ENCODE results near the gene TSPAN32. TPM values are rescaled to one million over a fixed set of nuclear protein-coding genes. Genes with fewer than 3 reads are reported as not detected.
"Not testable (repeated sequence)": the region's sequence is repeated elsewhere in the genome, so short reads cannot be mapped to it uniquely, and the experiment has no call there.

Gene TSPAN32
- polyA plus RNA-seq, 3 donors, result 1.6 to 2.7 (median 2.6) TPM

DNA sequence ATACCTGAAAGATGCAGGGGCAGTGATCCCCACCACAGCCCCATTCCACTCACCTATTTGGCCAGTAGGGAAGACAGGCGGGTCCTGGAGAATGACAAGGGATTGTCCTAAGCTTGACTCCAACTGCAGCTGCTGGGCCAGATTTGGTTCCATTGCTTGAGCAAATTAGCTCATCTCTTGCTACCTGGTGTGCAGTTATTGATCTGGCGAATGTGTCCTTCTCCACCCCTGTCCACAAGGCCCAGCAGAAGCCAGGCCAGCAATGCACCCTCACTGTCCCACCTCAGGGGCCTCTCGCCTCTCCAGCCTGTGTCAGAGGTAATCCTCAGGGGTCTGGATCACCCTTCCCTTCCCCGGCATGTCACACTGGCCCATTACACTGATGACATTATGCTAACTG is 23.3 kb downstream of the TSPAN32 start:
- no peak for DNase-seq (ENCODE audit: extremely low read depth in 1 of 11, low read depth in 9 of 11, low spot score in 4 of 11)

DNA sequence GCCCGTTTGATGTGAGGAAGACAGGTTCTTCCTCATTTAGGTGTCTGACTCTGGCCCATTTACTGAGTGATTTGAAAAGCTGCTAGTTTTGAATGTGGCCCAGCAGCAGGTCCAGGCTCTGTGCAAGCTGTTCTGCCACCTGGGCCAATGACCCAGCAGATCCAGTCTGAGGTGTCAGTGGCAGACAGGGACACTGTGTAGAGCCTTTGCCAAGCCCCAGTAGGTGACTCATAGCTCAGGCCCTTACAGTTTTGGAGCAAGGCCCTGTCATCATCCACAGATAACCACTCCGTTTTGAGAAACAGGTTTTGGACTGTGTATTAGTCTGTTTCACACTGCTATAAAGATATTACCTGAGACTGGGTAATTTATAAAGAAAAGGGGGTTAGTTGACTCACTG is 23.9 kb downstream of the TSPAN32 start:
- no peak for DNase-seq (ENCODE audit: extremely low read depth in 1 of 11, low read depth in 9 of 11, low spot score in 4 of 11)

DNA sequence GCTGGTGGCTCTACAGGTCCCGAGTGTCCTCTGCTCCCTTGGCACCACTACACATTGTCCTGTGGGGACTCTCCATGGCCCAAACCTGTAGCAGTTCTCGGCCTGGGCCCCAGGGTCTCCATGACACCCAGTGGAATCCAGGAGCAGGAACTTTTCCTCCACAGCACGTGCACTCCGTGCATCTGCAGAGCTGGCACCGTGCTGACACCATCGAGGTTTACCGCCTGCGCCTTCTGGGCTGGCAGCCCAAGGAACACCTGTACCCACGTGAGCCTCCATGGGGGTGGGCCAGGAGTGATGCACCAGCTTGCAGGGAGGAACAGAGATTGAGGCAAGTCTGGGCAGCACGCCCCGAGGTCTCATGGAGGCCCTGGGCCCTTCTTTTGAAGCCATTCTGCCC is 25.2 kb downstream of the TSPAN32 start:
- DNase-seq (ENCODE audit: extremely low read depth in 1 of 11, low read depth in 9 of 11, low spot score in 4 of 11), result no peak

DNA sequence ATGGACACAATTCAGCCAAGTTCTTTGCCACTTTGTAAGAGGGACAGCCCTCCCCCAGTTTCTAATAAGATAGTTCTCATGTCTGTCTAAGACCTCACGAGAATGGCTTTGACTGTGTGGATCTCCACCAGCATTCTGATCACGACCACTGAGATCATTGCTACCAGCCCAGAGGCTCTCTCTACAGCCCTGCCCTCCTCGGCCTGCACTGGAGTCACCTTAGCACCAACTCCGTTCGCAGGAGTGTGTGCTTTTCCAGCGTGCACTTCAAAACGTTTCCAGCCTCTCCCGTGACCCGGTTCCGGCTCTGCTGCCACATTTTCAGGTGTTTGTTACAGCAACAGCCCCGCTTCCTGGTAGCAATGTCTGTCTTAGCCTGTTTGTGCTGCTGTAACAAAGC is 26.2 kb downstream of the TSPAN32 start:
- DNase-seq (ENCODE audit: extremely low read depth in 1 of 11, low read depth in 9 of 11, low spot score in 4 of 11), result no peak

DNA sequence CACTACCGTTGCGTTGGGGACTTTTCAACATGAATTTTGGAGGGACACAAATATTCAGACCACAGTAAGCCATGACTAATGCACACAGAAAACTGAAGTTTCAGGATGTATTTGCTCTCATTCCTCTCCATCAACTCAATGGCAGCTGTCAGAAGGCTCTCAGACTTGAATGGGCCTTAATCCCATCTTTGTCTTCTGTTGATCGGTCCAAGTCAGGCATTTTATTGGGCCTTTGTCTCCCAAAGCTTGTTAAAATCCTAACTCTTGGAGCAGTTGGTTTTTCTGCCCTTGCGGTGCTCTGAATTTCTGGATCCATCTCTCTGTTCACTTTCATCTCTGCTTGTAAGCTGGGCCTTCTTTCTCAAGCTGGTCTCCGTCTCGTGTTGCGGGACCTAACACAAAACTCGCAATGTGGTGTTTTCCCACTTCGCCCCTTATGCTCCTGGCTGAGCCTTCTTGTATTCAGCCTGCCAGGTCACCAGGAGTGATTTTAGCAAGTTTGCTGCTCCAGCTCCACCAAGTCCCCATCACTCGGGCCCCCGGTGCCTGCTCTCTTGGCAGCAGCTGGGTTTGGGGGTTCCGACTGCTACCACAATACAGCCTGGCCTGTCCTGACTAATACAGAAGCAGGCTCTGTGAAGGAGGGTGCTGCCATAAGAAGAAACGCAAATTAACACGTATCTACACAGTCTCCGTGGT is 27.0 kb downstream of the TSPAN32 start:
- DNase-seq (ENCODE audit: extremely low read depth in 1 of 11, low read depth in 9 of 11, low spot score in 4 of 11), result no peak

DNA sequence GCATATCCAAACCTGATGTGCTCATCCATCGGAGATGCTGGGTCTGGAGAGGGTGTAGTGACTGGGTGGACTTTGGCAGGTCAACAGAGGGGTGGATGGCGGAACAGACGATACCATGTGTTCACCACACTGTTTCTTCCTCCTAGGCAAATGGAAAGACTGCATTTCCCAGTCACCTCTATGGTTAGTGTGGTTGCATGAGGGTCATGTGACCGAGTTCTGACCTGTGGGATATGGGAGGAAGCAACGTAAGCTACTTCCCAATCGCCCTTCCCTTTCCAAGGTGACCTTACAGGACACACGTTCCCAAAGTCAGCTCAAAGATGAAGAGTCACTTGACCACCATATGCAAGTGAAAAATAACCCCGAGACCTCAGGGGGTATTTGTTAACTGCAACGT is 27.7 kb downstream of the TSPAN32 start:
- DNase-seq (ENCODE audit: extremely low read depth in 1 of 11, low read depth in 9 of 11, low spot score in 4 of 11), result no peak

DNA sequence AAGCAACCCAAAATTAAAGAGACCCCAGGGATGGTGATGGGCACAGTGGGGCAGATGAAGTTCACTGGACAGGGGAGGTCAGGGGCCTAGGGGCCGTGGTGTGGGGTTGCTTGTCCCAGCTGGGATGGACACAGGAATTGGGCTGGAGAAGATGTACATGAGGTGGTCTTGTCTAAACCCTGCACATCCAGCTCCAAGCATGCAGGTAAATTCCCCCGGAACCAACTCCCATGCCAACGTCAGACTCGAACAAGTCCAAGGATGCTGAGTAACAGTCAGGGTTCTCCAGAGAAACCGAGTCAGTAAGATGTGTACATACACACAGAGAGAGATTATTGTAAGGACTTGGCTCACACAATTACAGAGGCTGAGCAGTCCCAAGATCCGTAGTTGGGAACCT is 28.9 kb downstream of the TSPAN32 start:
- DNase-seq (ENCODE audit: extremely low read depth in 1 of 11, low read depth in 9 of 11, low spot score in 4 of 11), result no peak

DNA sequence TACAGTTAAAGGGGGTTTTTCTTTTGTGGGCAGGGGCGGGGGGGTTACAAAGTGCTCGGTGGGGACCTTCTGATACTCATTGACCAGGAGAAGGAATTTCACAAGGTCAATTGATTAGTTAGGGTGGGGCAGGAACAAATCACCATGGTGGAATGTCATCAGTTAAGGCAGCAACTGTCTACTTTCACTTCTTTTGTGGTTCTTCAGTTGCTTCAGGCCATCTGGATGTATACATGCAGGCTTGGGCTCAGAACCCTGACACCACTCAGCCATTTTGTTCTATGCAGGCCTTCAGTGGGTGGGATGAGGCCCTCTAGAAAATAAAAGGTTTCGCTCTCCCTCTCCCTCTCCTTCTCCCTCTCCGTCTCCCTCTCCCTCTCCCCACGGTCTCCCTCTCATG is 29.6 kb downstream of the TSPAN32 start:
- no peak for DNase-seq (ENCODE audit: extremely low read depth in 1 of 11, low read depth in 9 of 11, low spot score in 4 of 11)

DNA sequence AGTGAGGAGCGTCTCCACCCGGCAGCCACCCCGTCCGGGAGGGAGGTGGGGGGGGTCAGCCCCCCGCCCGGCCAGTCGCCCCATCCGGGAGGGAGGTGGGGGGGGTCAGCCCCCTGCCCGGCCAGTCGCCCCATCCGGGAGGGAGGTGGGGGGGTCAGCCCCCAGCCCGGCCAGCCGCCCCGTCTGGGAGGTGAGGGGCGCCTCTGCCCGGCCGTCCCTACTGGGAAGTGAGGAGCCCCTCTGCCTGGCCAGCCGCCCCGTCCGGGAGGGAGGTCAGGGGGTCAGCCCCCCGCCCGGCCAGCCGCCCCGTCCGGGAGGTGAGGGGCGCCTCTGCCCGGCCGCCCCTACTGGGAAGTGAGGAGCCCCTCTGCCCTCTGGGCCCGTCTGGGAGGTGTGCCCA is 30.8 kb downstream of the TSPAN32 start:
- DNase-seq (ENCODE audit: extremely low read depth in 1 of 11, low read depth in 9 of 11, low spot score in 4 of 11), result not testable (repeated sequence)

DNA sequence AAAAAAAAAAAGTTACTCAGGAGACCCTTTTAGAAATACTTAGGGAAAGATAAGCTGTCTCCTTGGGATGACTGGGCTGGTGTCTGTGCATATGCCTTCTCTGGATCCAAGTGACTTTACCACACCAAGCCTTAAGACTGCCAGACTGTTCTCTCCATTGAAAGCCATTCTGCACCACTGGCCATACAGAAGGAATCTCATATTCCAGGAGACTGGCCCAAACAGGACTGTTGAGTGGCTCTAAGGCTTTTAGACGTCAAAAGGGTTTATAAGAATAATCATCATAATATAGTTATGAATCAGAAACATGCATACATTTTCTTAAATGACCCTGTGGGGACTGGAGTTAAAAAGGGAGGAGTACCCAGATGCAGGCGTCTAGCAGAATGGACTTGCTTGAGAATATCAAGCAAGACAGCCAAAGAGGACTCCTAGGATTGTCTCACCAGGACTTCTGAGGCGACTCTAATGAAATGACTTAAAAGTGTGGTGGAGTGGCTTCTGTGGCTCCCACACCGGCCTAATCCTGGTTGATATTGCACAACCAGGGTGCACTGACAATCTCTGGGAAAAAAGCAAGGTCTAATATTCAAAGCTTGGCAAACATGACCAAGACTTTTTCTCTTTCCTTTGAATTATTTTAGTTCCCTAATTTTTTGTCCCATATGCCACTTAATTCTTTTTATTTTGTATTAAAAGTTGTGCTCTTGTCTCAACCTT is 31.8 kb downstream of the TSPAN32 start:
- DNase-seq (ENCODE audit: extremely low read depth in 1 of 11, low read depth in 9 of 11, low spot score in 4 of 11), result not testable (repeated sequence)

DNA sequence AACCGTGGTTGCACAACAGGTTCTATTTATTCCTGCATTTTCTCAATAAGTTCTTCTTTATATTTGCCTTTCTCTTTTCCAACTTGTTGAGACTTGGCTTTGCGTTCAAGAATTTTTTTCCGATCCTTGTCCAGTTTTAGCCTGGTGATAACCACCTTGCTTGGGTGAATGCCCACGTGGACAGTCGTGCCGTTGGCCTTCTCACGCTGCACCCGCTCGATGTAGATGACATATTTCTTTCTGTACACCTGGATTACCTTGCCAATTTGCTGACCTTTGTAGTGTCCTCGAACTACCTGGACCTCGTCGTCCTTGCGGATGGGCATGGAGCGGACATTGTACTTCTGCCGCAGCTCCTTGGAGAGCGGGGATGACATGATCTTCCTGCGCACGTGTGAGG is 33.5 kb downstream of the TSPAN32 start:
- DNase-seq (ENCODE audit: extremely low read depth in 1 of 11, low read depth in 9 of 11, low spot score in 4 of 11), result not testable (repeated sequence)

DNA sequence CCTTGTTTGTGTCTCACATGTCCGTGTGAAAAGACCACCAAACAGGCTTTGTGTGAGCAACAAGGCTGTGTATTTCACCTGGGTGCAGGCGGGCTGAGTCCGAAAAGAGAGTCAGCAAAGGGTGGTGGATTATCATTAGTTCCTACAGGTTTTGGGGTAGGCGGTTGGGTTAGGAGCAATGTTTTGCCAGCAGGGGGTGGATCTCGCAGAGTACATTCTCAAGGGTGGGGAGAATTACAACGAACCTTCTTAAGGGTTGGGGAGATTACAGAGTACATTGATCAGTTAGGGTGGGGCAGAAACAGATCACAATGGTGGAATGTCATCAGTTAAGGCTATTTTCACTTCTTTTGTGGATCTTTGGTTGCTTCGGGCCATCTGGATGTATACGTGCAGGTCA is 36.9 kb downstream of the TSPAN32 start:
- DNase-seq (ENCODE audit: extremely low read depth in 1 of 11, low read depth in 9 of 11, low spot score in 4 of 11), result not testable (repeated sequence)

DNA sequence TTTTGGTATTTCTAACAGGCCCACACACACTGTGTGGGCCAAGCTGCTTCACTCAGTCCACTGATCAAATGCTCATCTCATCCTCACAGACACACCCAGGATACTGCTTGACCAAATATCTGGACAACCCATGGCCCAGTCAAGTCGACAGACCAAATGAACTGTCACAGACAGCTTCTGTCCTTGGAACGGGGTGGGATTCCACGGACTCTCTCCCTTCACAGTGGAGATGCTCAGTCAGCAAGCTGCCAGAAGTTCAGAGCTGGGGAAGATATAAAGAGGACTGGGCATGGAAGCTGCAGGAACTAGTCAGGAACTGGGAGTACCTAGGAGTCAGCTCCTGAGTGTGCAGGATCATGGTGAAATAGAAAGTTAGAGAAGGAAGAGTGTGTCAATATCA is 40.7 kb downstream of the TSPAN32 start:
- no peak for DNase-seq (ENCODE audit: extremely low read depth in 1 of 11, low read depth in 9 of 11, low spot score in 4 of 11)

DNA sequence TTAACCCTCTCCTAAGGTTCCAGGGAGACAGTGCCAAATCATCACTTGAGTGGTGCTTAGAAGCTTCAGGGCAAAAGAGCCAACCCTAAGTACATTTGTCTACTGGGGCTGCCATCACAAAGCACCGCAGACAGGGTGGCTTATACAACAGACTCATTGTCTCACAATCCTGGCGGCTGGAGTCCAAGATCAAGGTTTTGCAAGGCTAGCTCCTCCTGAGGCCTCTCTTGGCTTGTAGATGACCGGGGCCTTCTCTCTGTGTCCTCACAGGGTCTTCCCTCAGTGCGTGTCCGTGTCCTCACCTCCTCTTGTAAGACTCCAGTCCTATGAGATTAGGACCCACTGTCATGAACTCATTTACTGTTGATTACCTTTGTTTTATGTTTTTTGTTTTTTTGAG is 41.2 kb downstream of the TSPAN32 start:
- DNase-seq (ENCODE audit: extremely low read depth in 1 of 11, low read depth in 9 of 11, low spot score in 4 of 11), result no peak

DNA sequence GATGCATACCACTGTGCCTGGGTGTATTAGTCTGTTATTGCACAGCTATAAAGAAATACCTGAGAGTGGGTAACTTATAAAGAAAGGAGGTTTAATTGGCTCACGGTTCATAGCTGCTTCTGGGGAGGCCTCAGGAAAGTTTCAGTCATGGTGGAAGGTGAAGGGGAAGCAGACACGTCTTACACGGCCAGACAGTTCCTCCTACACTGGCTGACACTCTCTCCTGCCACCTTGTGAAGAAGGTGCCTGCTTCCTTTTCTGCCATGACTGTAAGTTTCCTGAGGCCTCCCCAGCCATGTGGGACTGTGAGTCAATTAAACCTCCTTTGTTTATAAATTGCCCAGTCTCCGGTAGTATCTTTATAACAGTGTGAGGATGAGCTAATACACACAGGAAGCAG is 41.7 kb downstream of the TSPAN32 start:
- DNase-seq (ENCODE audit: extremely low read depth in 1 of 11, low read depth in 9 of 11, low spot score in 4 of 11), result no peak

DNA sequence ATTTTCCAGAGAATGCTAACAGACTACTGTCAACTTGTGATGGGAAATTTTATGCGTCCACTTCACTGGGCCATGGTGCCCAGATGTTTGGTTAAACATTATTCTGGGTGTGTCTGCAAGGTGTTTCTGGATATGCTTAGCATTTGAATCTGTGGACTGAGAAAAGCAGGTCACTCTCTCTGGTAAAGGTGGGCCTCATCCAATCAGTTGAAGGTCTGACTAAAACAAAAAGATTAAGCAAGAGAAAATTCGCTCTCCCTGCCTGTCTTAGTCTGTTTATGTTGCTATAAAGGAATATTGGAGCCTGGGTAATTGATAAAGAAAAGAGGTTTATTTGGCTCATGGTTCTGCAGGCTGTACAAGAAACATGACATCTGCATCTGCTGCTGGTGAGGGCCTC is 43.2 kb downstream of the TSPAN32 start:
- no peak for DNase-seq (ENCODE audit: extremely low read depth in 1 of 11, low read depth in 9 of 11, low spot score in 4 of 11)

DNA sequence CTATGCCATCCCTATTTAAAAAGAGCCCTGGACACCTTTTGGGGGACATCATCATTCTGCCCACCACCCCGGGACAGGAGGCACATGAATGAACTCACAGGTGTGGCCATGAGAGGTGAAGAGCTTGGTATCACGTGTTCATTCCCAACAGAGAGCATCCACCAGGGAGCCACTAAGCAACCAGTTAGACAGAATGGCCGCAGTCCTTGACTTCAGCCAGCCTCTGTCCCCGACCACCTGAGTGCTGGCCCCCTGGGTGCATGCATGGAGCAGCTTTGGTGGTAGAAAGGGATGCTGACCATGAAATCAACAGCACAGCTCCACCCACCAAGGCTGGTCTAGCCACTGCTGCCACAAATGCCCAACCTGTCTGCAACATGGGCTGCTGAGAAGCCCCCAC is 44.2 kb downstream of the TSPAN32 start:
- DNase-seq (ENCODE audit: extremely low read depth in 1 of 11, low read depth in 9 of 11, low spot score in 4 of 11), result no peak

DNA sequence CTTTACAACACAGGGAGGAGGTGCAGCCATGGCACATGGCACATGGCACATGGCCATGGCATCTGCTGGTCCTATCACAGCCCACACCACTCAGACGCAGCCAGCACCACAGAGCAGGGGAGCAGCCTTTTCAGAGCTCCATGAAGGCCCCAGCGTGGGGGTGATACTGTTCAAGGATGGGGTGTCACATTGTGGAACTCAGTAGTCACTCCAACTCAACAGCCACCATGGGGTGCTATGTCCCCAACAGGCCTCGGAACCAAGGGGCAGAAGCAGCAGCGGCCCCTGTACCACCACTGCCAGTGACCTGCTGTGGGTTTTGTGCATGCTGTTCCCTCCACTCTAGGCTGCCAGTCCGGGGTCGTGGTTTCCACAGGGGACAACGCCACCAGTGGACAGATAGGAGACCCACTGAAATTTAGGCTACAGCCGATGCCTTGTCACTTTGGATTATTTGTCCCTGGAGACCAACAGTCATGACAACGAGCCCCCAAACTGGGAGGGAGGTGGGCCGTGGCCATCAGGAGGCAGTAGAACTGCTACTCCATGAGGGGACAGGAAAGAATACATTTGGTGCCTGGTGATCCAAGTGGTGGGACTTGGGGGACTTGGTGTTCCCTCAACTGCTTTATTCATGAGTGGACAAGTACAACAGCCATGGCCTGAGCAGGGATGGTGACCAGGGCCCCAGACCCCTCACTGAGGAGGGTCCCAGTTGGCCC is 44.9 kb downstream of the TSPAN32 start:
- DNase-seq (ENCODE audit: extremely low read depth in 1 of 11, low read depth in 9 of 11, low spot score in 4 of 11), result no peak

DNA sequence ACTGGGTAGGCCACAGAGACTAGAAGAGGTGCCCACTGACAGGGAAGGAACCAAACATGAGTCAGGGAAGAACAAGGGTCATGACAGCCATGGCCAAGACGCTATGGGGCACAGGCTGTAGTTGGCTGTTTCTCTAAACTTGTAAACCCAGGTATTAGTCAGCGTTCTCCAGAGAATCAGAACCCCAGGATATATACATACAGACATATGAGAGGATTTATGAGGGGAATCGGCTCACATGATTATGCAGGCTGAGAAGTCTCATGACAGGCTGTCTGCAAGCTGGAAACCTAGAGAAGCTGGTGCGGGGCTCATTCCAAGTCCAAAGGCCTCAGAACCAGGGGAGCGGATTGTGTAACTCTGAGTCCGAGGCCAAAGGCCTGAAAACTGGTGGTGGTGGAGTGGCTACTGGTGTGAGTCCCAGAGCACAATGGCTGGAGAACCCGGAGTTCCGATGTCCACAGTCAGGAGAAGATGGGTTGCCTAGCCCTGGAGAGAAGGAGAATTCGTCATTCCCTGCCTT is 45.6 kb downstream of the TSPAN32 start:
- no peak for DNase-seq (ENCODE audit: extremely low read depth in 1 of 11, low read depth in 9 of 11, low spot score in 4 of 11)

DNA sequence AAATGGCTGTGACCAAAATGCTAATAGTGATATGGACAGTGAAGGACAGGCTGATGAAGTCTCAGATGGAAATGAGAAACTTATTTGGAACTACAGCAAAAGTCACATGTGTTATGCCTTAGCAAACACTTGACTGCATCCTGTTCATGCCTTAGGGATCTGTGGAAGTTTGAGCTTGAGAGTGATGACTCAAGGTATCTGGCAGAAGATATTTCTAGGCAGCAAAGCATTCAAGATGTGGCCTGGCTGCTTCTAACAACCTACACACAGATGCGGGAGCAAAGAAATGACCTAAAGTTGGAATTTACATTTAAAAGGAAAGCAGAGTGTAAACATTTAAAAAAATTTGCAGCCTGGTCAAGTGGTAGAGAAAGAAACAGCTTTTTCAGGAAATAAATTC is 47.2 kb downstream of the TSPAN32 start:
- DNase-seq (ENCODE audit: extremely low read depth in 1 of 11, low read depth in 9 of 11, low spot score in 4 of 11), result no peak

Measured in renal cortex interstitium (tissue), 11 donors.